HepG2 (cell line): ENCODE measurements around the gene DISP2. TPM values are rescaled to one million over a fixed set of nuclear protein-coding genes. Genes with fewer than 3 reads are reported as not detected.

Experiments used
- ARID2 ChIP-seq: sonication (generic); formaldehyde crosslinking; IDR thresholded peaks from 2 replicates; pipeline ENCODE4 v1.8.1; 2022; ENCODE audit warnings: mild to moderate bottlenecking, missing genetic modification reagents, borderline replicate concordance
- GTF3A ChIP-seq: sonication (generic); formaldehyde crosslinking; conservative IDR thresholded peaks from 2 replicates; pipeline ENCODE4 v1.4.0; 2020; ENCODE audit warnings: mild to moderate bottlenecking, missing genetic modification reagents
- HBP1 ChIP-seq: IDR thresholded peaks from 2 replicates; pipeline ENCODE4 v1.6.1; 2016; ENCODE audit warnings: low read depth, control low read depth
- LBX2 ChIP-seq: sonication (generic); formaldehyde crosslinking; IDR thresholded peaks from 2 replicates; pipeline ENCODE4 v1.5.0; 2020; ENCODE audit warnings: missing genetic modification reagents, mild to moderate bottlenecking, borderline replicate concordance
- MAFG ChIP-seq: sonication (generic); formaldehyde crosslinking; IDR thresholded peaks from 2 replicates; pipeline ENCODE4 v1.5.1; 2020; ENCODE audit warnings: mild to moderate bottlenecking, missing genetic modification reagents
- MLXIP ChIP-seq: sonication (generic); formaldehyde crosslinking; IDR thresholded peaks from 2 replicates; pipeline ENCODE4 v1.9.0; 2021; ENCODE audit warnings: missing genetic modification reagents, borderline replicate concordance
- MTF1 ChIP-seq: sonication (generic); formaldehyde crosslinking; IDR thresholded peaks from 2 replicates; pipeline ENCODE4 v1.5.0; 2020; ENCODE audit warnings: missing genetic modification reagents
- NPAS2 ChIP-seq: sonication (generic); formaldehyde crosslinking; IDR thresholded peaks from 2 replicates; pipeline ENCODE4 v1.8.0; 2022; ENCODE audit warnings: mild to moderate bottlenecking, missing genetic modification reagents, borderline replicate concordance
- PBX3 ChIP-seq: sonication (generic); formaldehyde crosslinking; IDR thresholded peaks from 2 replicates; pipeline ENCODE4 v1.8.1; 2023; ENCODE audit warnings: missing genetic modification reagents, inconsistent platforms, borderline replicate concordance
- PHF8 ChIP-seq: sonication (generic); formaldehyde crosslinking; IDR thresholded peaks from 2 replicates; pipeline ENCODE4 v1.5.0; 2020; ENCODE audit warnings: missing genetic modification reagents
- RARG ChIP-seq: sonication (generic); formaldehyde crosslinking; IDR thresholded peaks from 2 replicates; pipeline ENCODE4 v1.4.0; 2020; ENCODE audit warnings: low read depth, mild to moderate bottlenecking, missing genetic modification reagents
- RNF219 ChIP-seq: sonication (generic); formaldehyde crosslinking; IDR thresholded peaks from 2 replicates; pipeline ENCODE4 v1.5.0; 2020; ENCODE audit warnings: mild to moderate bottlenecking, missing genetic modification reagents
- SALL1 ChIP-seq: sonication (generic); formaldehyde crosslinking; IDR thresholded peaks from 2 replicates; pipeline ENCODE4 v1.8.0; 2022; ENCODE audit warnings: mild to moderate bottlenecking, missing genetic modification reagents
- TCF7L2 ChIP-seq: IDR thresholded peaks from 2 replicates; pipeline ENCODE4 v1.6.1; 2011; ENCODE audit warnings: mild to moderate bottlenecking, low read depth, low read length, moderate library complexity
- ZKSCAN1 ChIP-seq: fragments of 150-350 bp; IDR thresholded peaks from 2 replicates; pipeline ENCODE4 v1.6.1; 2014; ENCODE audit warnings: low read length
- ZNF343 ChIP-seq: sonication (generic); formaldehyde crosslinking; IDR thresholded peaks from 2 replicates; pipeline ENCODE4 v1.4.0; 2020; ENCODE audit warnings: mild to moderate bottlenecking, missing genetic modification reagents
- ZNF709 ChIP-seq: sonication (generic); formaldehyde crosslinking; IDR thresholded peaks from 2 replicates; pipeline ENCODE4 v1.5.0; 2020; ENCODE audit warnings: mild to moderate bottlenecking, missing genetic modification reagents
- ZSCAN5A ChIP-seq: sonication (generic); formaldehyde crosslinking; IDR thresholded peaks from 2 replicates; pipeline ENCODE4 v1.8.0; 2022; ENCODE audit warnings: mild to moderate bottlenecking, missing genetic modification reagents, borderline replicate concordance
- polyA plus RNA-seq, 8 experiments: library from polyadenylated mRNA; depleted of rRNA in 3 of 8; stranded (reverse) in 7 of 8; unstranded in 1 of 8; fragments of >200 nt; fragmentation: Illumina TruSeq in 4 of 8; extraction: Trizol in 4 of 8; gene quantifications; 2 replicates each; pipeline versions ENCODE4 v1.2.1 to v1.2.3, GENCODE V29; 2011 to 2016; ENCODE audit warnings: low read depth in 4 of 8, missing spikeins in 1 of 8, mixed read lengths in 1 of 8; ENCODE audit not compliant: insufficient read depth in 1 of 8
- total RNA-seq, 5 experiments: library from RNA; depleted of rRNA; stranded (reverse); fragments of >200 nt; fragmentation: Illumina TruSeq; extraction: Trizol; gene quantifications; 2 replicates each; pipeline ENCODE4 v1.2.3, GENCODE V29; 2016; ENCODE audit warnings: low read depth in 1 of 5

Gene DISP2
- total and polyA plus RNA-seq, 2 of the 13 experiments (the other 11 are each of a cell fraction or from before 2014, with no cell fraction given), result 0.09 to 0.32 TPM

GRCh38 chr15:40367686-40368611, 9.9 kb downstream of the DISP2 start (continued):
- TF ChIP-seq RARG (CRISPR knock-in tag), result no peak
- TF ChIP-seq ZNF709 (CRISPR knock-in tag), result peak; percentile 81; the same call in 1 of the 2 replicates
- TF ChIP-seq MTF1, result peak; percentile 89; the same call in 1 of the 2 replicates
- peak; percentile 70; the same call in 1 of the 2 replicates for TF ChIP-seq ZNF343 (CRISPR knock-in tag)
- TF ChIP-seq ZSCAN5A (CRISPR knock-in tag), result peak; percentile 84; the same call in 1 of the 2 replicates
- TF ChIP-seq MLXIP (CRISPR knock-in tag), result 0 out of 2 replicates have a peak, but pooled peaks have one; percentile 79
- peak; percentile 92; the same call in 1 of the 2 replicates for TF ChIP-seq PBX3 (CRISPR knock-in tag)
- TF ChIP-seq TCF7L2, result no peak
- TF ChIP-seq MAFG, result no peak
- peak; percentile 96 for TF ChIP-seq SALL1
- no peak for TF ChIP-seq RNF219 (CRISPR knock-in tag)
- TF ChIP-seq ARID2 (CRISPR knock-in tag), result peak; percentile 86; the same call in 1 of the 2 replicates
- TF ChIP-seq HBP1 (CRISPR knock-in tag), result peak; percentile 36; the same call in 1 of the 2 replicates
- TF ChIP-seq LBX2, result peak; percentile 99; the same call in 1 of the 2 replicates
- TF ChIP-seq NPAS2 (CRISPR knock-in tag), result no peak
- TF ChIP-seq ZKSCAN1, result no peak
- peak; percentile 56 for TF ChIP-seq PHF8 (CRISPR knock-in tag)
- TF ChIP-seq GTF3A (CRISPR knock-in tag), result no peak
